Right ventricle myocardium superior (tissue), 1 donor: ENCODE results near the gene TMEM255B. TPM values are rescaled to one million over a fixed set of nuclear protein-coding genes. Genes with fewer than 3 reads are reported as not detected.

Experiments
- ATAC-seq: fragments of 200-7000 bp; cut with Tn5 transposase; one replicate; pipeline ENCODE4 v1.9.1; 2020; ENCODE audit warnings: mild to moderate bottlenecking; ENCODE audit not compliant: poor library complexity
- DNase-seq: peaks from one replicate; pipeline ENCODE4 v3.0.0-alpha.2; 2020
- intact Hi-C: fragments of 100-400 bp; cut with DNase I; formaldehyde crosslinking; loops from one replicate; pipeline ENCODE4 v1.11.2; 2022
- total RNA-seq: library from RNA; stranded (reverse); fragmentation: NEBNext Ultra II Directional; extraction: Animal tissue kit (Norgen Biotek cat#: 25700); gene quantifications from one replicate; pipeline ENCODE4 v1.2.1, GENCODE V29; 2021
- donor health status: DM: no; HTN: yes; CAD: no; lungs with severe emphysema.

TMEM255B gene
- total RNA-seq, 1 donor from 2014 or later, result 6.9 TPM

DNA sequence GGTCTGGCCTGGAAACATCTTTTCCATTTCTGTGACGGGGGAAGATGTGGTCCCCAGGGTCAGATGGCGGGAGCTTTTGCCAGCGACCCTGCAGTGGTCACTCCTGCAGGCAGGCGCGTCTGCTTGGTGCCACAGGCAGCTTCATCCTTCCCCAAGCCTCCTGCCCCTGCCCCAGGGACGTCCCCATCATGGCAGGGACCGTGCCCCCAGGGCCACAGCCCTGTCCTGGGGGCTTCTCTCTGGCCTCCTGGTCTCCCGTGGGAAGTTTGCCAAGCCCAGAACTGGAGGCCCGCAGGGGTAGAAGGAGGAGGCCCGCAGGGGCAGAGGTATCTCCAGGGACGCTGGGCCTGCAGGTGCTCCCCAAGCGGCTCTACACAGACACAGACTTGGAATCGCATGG, 47.5 kb downstream of the TMEM255B start:
- DNase-seq (peak; percentile 26), ATAC-seq (no peak)
- intact Hi-C loops, result no loop called here

DNA sequence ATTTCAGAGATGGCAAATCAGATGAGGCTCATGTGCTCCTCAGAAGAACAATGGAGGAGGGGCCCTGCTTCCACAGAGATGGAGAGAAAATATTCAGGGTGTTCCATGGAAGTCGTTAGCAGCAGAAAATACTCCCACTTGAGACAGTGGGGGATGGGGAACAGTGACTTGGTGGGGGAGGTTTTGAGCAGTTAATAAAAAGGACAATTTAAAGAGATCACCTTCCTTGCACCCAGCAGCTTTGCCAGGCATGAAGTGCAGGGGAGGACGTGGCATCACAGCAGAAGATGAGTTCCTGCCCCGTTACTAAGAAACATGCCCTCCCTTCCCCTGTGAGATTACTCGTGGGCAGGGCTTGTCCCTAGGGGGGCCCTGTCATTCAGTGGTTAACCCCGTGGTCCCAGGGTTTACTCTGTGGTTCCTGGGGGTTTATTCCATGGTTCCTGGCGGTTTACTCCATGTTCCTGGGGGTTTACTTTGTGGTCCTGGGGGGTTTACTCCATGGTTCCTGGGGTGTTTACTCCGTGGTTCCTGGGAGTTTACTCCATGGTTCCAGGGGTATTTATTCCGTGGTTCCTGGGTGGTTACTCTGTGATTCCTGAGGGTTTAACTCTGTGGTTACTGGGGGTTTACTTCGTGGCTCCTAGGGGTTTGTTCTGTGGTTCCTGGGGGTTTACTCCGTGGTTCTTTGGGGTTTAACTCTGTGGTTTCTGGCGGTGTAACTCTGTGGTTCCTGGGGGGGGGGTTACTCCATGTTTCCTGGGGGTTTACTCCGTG, 49.2 kb downstream of the TMEM255B start:
- ATAC-seq (no peak), DNase-seq (peak; percentile 9)
- intact Hi-C loops, result no loop called here

DNA sequence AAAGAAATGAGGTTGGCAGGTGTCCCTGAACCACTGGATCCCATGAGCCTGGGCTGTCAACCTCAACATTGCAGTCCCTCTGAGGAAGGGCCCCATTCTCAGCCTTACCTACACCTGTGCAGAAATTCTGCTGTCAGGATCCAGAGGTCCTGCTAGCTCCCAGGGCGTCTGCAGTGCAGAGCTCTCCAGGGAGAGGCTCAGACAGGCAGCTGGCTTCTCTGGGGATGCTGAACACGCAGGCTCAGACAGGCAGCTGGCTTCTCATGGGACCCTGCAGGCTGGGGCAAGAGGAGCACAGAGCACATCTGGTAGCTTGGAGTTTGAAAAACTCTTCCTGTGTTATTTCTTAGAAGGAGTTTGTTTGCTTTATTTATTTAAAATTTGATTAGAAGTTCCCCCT, 50.9 kb downstream of the TMEM255B start:
- no peak for ATAC-seq

DNA sequence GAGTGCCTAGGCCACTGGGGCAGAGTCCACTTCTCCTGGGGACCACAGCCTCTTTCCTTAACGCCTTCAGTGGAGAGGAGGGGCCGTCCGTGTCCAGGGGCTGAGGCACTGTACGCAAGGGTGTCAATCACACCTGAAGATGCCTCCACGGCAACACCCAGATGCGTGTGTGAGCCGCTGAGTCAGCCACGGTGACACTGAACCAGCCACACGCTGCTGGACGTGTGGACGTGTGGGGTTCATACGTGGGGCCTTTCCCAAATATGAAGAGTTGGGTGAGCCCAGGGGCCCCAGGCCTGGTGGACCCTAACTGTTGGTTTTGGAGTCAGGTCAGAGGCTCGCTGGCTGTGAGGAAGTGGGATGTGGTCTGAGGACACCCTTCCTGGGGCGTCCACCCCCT, 51.6 kb downstream of the TMEM255B start:
- no peak for ATAC-seq
- intact Hi-C loops, result no loop called here
- DNase-seq, result peak; percentile 22

More for the DNA sequence above, 50.9 kb downstream of the TMEM255B start:
- peak; percentile 31 for DNase-seq
- intact Hi-C loops, result no loop called here

DNA sequence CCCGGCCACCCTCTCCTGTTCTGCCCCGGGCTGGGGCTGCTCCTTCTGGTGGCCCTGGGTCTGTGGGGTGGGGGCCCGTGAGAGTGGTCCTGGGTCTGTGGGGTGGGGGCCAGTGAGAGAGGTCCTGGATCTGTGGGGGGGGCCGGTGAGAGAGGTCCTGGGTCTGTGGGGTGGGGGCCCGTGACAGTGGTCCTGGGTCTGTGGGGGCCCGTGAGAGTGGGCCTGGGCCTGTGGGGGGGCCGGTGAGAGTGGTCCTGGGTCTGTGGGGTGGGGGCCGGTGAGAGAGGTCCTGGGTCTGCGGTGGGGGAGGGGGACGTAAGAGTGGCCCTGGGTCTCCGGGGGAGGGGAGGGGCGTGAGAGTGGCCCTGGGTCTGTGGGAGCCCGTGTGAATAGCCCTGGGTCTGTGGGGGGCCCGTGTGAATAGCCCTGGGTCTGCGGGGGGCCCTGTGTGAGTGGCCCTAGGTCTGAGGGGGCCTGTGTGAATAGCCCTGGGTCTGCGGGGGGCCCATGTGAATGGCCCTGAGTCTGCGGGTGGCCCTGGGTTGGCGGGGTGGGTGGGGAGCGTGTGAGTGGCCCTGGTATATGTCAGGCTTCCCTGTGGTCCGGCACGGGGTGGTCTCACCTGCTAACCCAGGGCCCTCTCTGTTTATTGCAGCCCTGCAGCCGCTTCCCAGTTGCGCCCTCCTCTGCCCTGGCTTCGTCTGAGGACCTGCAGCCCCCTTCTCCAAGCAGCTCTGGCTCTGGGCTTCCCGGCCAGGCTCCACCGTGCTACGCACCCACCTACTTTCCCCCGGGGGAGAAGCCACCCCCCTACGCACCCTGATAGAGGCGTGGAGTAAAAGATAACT, 52.3 kb downstream of the TMEM255B start:
- peak; percentile 26 for DNase-seq
- ATAC-seq, result no peak
- intact Hi-C loops, result no loop called here

DNA sequence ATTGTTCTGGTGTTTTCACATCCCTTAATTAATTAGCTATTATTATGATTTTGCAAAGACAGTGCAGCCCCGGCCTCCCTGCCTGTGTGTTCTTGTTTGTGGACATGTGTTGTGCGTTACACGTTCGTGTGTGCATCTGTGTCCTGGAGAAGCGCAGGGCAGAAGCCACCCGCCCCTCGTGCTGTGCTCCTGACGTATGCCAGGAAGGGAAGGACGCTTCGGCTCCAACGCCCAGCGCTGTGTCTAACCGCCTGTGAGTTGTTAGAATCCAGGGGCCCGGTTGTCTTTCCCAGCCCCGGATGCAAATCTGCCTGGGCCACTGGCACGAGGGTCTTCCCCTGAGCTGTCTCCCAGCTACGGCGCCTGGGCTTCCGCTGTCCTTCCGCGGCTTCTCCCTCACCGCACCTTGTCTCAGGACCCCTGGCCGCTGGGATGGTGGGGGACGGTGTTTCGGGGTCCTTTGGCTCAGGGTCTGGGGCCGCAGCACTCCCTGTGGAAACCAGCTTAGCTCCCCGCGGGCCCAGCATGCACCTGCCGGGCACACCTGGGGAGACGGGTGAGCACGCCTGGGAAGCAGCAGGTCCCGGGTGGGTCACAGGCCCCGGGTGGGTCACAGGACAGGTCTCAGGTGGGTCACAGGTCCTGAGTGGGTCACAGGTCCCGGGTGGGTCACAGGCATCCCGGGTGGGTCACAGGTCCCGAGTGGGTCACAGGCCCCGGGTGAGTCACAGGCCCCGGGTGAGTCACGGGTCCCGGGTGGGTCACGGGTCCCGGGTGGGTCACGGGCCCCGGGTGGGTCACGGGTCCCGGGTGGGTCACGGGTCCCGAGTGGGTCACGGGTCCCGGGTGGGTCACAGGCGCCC, 53.4 kb downstream of the TMEM255B start:
- DNase-seq, result peak; percentile 42
- intact Hi-C loops, result no loop called here
- ATAC-seq, result no peak

DNA sequence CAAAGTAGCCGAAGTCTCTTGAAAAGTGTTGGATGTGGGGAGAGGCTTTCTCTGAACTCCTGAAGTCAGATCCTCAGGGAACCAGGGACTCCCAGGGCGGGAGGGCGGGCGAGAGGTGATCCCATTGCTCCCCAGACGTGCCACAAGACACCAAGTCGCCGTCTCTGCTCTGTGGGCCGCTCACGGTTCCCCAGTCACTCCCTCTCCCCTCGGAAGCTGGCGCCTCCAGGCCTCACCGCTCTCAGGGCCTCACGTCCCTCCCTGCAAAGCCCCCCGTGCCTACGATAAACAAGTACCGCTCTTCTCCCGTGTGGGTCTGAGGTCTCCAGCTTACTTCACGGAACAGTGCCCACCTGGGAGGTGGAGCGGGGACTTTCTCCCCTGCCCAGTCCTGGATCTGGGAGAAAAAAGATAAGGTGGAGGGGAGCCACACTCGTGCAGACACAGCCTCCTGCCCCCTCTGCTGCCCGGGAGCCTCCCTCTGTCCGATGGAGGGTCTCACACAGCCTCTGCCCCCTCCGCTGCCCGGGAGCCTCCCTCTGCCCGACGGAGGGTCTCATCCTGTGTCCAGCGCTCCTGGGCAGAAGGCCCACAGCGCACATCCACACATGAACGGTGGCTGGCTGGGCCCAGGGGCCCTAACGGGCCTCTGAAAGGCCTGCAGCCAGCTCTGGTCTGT, 54.2 kb downstream of the TMEM255B start:
- ATAC-seq, result no peak
- DNase-seq, result peak; percentile 15
- intact Hi-C loops, result no loop called here

DNA sequence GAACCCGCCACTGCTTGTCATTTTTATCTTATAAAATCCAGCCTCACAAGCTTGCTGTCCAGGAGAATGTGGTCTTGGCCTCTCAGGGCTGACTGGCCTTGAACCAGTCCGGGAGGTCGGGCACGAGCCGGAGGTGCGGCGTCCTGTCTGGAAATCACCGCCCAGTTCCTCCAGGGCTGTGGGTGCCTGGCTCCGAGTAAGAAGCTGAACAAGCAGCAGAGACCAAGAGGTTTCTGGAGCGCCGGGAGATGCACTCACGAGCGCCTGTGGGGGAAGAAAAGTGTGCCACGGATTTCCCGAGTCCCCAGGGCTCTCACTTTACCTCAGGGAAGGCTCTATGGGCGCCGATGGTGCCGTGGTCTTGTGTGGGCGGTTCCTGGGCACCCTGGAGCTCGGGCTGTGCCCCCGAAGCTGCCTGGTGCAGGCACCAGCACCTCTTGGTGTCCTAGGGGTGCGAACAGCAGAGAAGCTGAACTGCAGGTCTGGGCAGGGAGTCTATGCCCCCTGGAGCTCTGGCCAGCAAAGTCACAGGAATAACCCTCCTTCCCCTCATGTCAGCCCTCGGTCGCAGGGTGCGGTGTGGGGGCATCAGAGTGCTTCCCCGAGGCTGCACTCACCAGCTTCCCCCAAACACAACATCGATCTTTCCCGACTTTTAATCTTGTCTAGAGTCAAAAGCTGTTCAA, 54.9 kb downstream of the TMEM255B start:
- intact Hi-C loops, result no loop called here
- ATAC-seq, result no peak
- peak; percentile 52 for DNase-seq

DNA sequence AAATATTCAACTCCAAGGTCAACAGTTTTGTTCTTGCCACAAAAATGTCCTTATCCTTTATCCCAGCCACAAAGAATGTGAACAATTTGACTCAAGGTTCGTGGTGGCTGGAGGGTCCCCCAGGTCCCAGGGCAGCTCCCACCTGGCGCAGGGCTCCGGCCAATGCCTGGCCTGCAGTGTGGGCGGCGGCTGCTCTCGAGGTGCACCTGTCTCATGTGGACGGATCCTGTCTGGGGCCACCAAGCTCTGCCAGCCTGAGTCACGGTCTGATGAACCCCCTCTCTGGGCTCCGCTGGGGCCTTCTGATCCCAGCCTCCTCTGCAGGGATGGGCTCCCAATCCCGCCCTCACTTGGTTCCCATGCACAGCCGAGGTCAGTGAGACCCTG, 55.4 kb downstream of the TMEM255B start:
- ATAC-seq (no peak), DNase-seq (peak; percentile 29)
- intact Hi-C loops, result no loop called here

DNA sequence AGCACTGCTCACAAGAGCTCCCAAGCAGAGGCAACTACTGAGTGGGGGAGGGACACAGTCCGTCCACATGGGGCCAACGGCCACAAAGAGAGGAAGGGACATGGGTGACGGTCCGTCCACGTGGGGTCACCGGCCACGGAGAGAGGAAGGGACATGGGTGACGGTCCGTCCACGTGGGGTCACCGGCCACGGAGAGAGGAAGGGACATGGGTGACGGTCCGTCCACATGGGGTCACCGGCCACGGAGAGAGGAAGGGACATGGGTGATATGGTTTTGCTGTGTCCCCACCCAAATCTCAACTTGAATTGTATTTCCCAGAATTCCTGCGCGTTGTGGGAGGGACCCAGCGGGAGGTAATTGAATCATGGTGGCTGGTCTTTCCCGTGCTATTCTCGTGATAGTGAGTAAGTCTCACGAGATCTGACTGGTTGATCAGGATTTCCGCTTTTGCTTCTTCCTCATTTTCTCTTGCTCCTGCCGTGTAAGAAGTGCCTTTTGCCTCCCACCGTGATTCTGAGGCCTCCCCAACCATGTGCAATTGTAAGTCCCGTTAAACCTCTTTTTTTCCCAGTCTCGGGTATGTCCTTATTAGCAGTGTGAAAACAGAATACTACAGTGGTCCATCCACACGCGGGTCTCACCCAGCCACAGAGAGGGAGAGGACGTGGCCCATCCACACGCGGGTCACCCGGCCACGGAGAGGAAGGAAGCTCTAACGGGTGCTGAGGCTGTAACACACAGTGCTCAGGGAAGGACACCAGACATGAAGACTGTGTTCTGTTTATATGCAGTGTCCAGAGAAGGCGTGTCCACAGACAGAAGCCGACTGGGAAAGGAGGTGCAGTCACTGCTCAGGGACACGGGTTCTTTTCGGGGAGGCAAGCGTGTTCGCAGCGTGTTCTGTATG, 56.4 kb downstream of the TMEM255B start:
- DNase-seq, result peak; percentile 47

DNA sequence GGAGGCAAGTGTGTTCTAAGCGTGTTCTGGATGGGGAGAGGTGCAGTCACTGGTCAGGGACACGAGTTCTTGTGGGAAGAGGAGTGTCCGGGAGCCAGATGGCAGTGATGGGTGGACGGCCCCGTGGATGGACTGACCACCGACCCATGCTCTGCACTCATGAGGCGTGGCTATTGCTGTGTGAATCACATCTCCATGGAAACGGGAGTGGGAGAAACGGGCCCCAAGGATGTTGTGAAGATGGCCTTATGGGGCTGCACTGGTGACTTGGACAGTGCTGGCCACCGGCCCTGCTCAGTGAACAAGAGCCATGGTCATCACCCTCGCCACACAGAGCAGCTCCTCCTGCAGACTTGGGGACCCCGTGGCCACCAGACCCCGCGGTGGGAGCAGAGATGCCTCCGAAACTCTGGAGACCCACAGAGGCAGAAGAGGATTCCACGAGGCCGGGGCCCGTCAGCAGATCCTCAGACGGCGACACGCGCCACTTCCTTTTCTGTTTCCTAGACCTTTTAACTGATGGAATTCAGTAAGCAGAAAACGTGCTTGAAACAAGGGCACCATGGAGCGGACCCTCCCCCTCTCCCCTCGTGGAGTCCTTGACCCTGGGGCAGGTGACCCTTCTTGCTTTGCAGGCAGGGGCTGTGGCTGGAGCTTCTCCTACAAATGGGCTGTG, 57.4 kb downstream of the TMEM255B start:
- DNase-seq (peak; percentile 45), ATAC-seq (no peak)
- intact Hi-C loops, result loop anchor here (5.0 kb wide), 3 partner anchors 71 to 131 kb away; no protein-coding TSS in a partner anchor

More for the DNA sequence above, 56.4 kb downstream of the TMEM255B start:
- intact Hi-C loops, result loop anchor here (5.0 kb wide), 3 partner anchors 72 to 132 kb away; no protein-coding TSS in a partner anchor
- ATAC-seq, result no peak

DNA sequence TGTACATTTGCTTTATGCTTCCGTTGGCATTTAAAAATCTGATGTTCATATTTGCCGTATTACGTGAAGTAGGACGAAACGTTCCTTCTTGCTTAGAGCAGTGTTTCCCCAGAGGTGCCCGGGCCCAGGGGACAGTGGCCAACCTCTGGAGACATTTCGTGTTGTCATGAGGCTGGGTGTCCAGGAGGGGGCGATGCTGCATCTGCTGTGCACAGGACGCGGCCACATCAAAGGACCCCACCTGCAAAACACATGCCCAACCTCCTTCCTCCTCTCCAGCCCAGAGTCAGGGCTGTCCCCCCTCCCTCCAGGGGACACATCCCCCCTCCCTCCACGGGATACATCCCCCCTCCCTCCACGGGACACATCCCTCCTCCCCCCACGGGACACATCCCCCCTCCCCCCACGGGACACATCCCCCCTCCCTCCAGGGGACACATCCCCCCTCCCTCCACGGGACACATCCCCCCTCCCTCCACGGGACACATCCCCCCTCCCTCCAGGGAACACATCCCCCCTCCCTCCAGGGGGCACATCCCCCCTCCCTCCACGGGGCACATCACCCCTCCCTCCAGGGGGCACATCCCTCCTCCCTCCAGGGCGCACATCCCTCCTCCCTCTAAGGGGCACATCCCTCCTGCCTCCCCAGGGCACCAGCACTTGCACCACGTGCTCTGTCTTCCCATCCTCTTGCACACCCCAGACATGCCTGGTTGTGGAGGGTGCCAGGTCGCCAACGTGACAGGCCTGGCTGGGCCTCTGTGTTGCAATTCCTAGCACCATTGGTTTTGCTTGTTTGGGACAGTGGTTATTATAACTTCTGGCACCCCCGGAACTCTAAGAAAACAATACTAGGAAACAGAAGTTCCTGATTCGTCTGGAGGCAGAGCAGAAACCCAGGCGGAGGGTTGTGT, 58.2 kb downstream of the TMEM255B start:
- ATAC-seq (peak; percentile 52), DNase-seq (peak; percentile 92)
- intact Hi-C loops, result loop anchor here (5.0 kb wide), 3 partner anchors 70 to 130 kb away; no protein-coding TSS in a partner anchor

DNA sequence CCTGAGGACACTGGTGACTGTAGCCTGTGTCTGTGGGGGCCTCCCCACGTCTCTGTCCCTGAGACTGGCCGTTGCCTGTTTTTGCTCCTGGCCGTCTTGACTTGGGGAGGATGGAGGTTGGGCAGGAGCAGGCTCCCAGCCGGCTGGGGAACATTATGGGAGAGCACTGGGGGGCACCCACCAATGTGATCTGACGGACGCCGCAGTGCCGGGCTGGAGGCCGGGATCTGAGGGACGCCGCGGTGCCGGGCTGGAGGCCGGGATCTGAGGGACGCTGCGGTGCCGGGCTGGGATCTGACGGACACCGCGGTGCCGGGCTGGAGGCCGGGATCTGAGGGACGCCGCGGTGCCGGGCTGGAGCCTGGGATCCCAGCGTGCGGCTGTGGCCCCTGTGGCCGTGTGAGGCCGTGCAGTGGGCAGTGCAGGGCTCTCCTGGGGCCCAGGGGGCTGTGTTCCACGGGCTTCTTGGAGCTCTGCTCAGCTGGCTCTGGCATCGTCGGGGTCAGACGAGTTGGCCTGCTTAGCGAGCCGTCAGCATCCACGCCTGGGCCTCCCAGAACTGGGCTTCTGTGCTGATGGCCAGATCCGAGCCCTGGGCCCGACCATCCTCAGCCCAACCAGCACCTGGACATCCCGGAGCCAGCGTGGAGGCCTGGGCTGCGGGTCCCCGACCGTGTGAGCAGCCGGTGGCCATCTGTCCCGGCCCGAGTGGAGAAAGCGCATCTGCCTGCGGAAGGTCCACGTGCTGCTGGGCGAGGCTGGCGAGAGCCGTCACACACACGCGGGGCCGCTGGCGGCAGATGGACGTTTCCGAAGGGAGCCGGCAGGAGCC, 59.0 kb downstream of the TMEM255B start:
- peak; percentile 38 for DNase-seq
- ATAC-seq, result no peak
- intact Hi-C loops, result loop anchor here (5.0 kb wide), 3 partner anchors 69 to 129 kb away; no protein-coding TSS in a partner anchor

DNA sequence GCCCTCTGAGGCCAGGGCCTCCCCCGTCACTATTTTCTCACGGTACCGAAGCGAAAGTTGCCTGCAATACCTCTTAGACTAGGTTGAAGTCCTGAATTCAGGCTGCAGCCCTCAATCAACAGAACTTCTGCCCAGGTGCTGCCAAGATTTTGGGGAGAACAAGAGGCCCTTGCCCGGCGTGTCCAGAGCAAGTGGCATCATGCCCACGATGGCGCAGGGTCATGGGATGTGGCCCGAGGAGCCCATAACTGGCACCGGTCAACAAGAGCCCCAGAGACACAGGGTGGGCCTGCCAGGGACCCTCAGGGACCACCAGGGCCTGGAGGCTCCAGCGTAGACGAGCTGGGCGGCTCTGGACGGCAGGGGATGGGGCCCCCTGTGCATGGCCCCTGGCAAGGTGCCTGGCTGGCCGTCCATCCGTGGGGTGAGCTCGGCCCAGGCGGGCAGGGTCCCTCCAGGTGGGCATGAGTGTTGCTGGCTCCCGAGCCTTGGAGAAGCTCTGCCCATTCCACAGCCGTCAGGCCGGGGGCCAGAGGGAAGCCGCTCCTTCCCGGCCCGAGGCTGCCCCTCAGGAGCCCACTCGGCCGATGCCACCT, 59.8 kb downstream of the TMEM255B start:
- DNase-seq (peak; percentile 43), ATAC-seq (no peak)
- intact Hi-C loops, result loop anchor here (5.0 kb wide), 3 partner anchors 69 to 129 kb away; no protein-coding TSS in a partner anchor
